SK-N-SH treated with all-trans-retinoic acid at 6 μM for 48 hours (cell line): ENCODE measurements around the gene NAALADL2.

Source experiments
- ATAC-seq: fragments of 200-7000 bp; cut with Tn5 transposase; 3 replicates; pipeline ENCODE4 v1.9.1; 2020; ENCODE audit warnings: mild to moderate bottlenecking, moderate library complexity
- ARNTL ChIP-seq: fragments of 450-650 bp; formaldehyde crosslinking; IDR thresholded peaks from 2 replicates; pipeline ENCODE4 v1.5.0; 2020; ENCODE audit warnings: low read depth, mild to moderate bottlenecking, moderate library complexity, borderline replicate concordance
- BACH2 ChIP-seq: fragments of 250-450 bp; sonication (Bioruptor Pico); IDR thresholded peaks from 2 replicates; pipeline ENCODE4 v1.9.0; 2021; ENCODE audit warnings: mild to moderate bottlenecking, borderline replicate concordance
- CREB5 ChIP-seq: fragments of 250-450 bp; sonication (Bioruptor Pico); IDR thresholded peaks from 2 replicates; pipeline ENCODE4 v1.5.1; 2020; ENCODE audit warnings: low read depth, mild to moderate bottlenecking, moderate library complexity
- CSDC2 ChIP-seq: fragments of 250-450 bp; sonication (Bioruptor Pico); IDR thresholded peaks from 2 replicates; pipeline ENCODE4 v1.5.0; 2020; ENCODE audit warnings: mild to moderate bottlenecking, moderate library complexity
- CSRNP3 ChIP-seq: fragments of 250-450 bp; sonication (Bioruptor Pico); IDR thresholded peaks from 2 replicates; pipeline ENCODE4 v1.5.1; 2021; ENCODE audit warnings: mild to moderate bottlenecking, moderate library complexity
- ESRRG ChIP-seq: fragments of 250-450 bp; sonication (Bioruptor Pico); IDR thresholded peaks from 2 replicates; pipeline ENCODE4 v1.6.1; 2021; ENCODE audit warnings: mild to moderate bottlenecking
- GLIS3 ChIP-seq: fragments of 250-450 bp; sonication (Bioruptor Pico); IDR thresholded peaks from 2 replicates; pipeline ENCODE4 v1.5.0; 2020; ENCODE audit warnings: mild to moderate bottlenecking, moderate library complexity
- ISL1 ChIP-seq: fragments of 250-450 bp; sonication (Bioruptor Pico); IDR thresholded peaks from 2 replicates; pipeline ENCODE4 v2.1.2; 2022; ENCODE audit warnings: mild to moderate bottlenecking, moderate library complexity
- OSR1 ChIP-seq: fragments of 250-450 bp; sonication (Bioruptor Pico); IDR thresholded peaks from 2 replicates; pipeline ENCODE4 v1.8.0; 2022; ENCODE audit warnings: moderate library complexity, mild to moderate bottlenecking, inconsistent platforms
- PATZ1 ChIP-seq: fragments of 250-450 bp; sonication (Bioruptor Pico); IDR thresholded peaks from 2 replicates; pipeline ENCODE4 v1.8.0; 2020; ENCODE audit warnings: mild to moderate bottlenecking, moderate library complexity, borderline replicate concordance
- POU6F1 ChIP-seq: fragments of 250-450 bp; sonication (Bioruptor Pico); IDR thresholded peaks from 2 replicates; pipeline ENCODE4 v1.8.0; 2021; ENCODE audit warnings: low read depth, mild to moderate bottlenecking, moderate library complexity, borderline replicate concordance
- TCF4 ChIP-seq: fragments of 250-450 bp; sonication (Bioruptor Pico); IDR thresholded peaks from 2 replicates; pipeline ENCODE4 v1.8.0; 2021; ENCODE audit warnings: mild to moderate bottlenecking, moderate library complexity, borderline replicate concordance
- TOX ChIP-seq: fragments of 250-450 bp; sonication (Bioruptor Pico); IDR thresholded peaks from 2 replicates; pipeline ENCODE4 v1.8.0; 2021; ENCODE audit warnings: mild to moderate bottlenecking, moderate library complexity, borderline replicate concordance
- TSHZ2 ChIP-seq: fragments of 250-450 bp; sonication (Bioruptor Pico); IDR thresholded peaks from 2 replicates; pipeline ENCODE4 v1.5.0; 2020; ENCODE audit warnings: mild to moderate bottlenecking, moderate library complexity
- ZC3H10 ChIP-seq: fragments of 250-450 bp; sonication (Bioruptor Pico); IDR thresholded peaks from 2 replicates; pipeline ENCODE4 v1.5.1; 2021; ENCODE audit warnings: mild to moderate bottlenecking, moderate library complexity
- ZFP3 ChIP-seq: fragments of 250-450 bp; sonication (Bioruptor Pico); IDR thresholded peaks from 2 replicates; pipeline ENCODE4 v1.5.0; 2020; ENCODE audit warnings: mild to moderate bottlenecking, moderate library complexity
- ZFP30 ChIP-seq: fragments of 450-650 bp; formaldehyde crosslinking; IDR thresholded peaks from 2 replicates; pipeline ENCODE4 v1.5.0; 2022; ENCODE audit warnings: mild to moderate bottlenecking, moderate library complexity
- ZNF565 ChIP-seq: fragments of 450-650 bp; formaldehyde crosslinking; conservative IDR thresholded peaks from 2 replicates; pipeline ENCODE4 v1.5.0; 2020; ENCODE audit warnings: low read depth, mild to moderate bottlenecking, moderate library complexity
- ZNF8 ChIP-seq: fragments of 450-650 bp; formaldehyde crosslinking; IDR thresholded peaks from 2 replicates; pipeline ENCODE4 v1.5.0; 2020; ENCODE audit warnings: mild to moderate bottlenecking, moderate library complexity

The NAALADL2 gene

GRCh38 chr3:175443682-175444081 is 584.5 kb downstream of the NAALADL2 start:
- no peak for TF ChIP-seq OSR1 (CRISPR knock-in tag)
- TF ChIP-seq, all 23 proteins: peak for 0

GRCh38 chr3:175445741-175446140 is 586.6 kb downstream of the NAALADL2 start:
- TF ChIP-seq ZNF8, result no peak
- no peak for TF ChIP-seq TCF4 (CRISPR knock-in tag)
- TF ChIP-seq POU6F1 (CRISPR knock-in tag), result no peak
- no peak for TF ChIP-seq ZFP3 (CRISPR knock-in tag)
- no peak for TF ChIP-seq ESRRG (CRISPR knock-in tag)
- no peak for TF ChIP-seq GLIS3 (CRISPR knock-in tag)
- no peak for TF ChIP-seq TOX (CRISPR knock-in tag)
- TF ChIP-seq ZNF565 (CRISPR knock-in tag), result no peak
- TF ChIP-seq BACH2 (CRISPR knock-in tag), result no peak
- no peak for TF ChIP-seq TSHZ2 (CRISPR knock-in tag)
- TF ChIP-seq CSRNP3 (CRISPR knock-in tag), result no peak
- no peak for TF ChIP-seq ARNTL (CRISPR knock-in tag)
- ATAC-seq, result no peak

More at GRCh38 chr3:175443682-175444081, 584.5 kb downstream of the NAALADL2 start:
- ATAC-seq, result no peak

GRCh38 chr3:175447521-175447920 is 588.4 kb downstream of the NAALADL2 start:
- TF ChIP-seq PATZ1 (CRISPR knock-in tag) (no peak), OSR1 (CRISPR knock-in tag) (no peak), TCF4 (CRISPR knock-in tag) (no peak), TOX (CRISPR knock-in tag) (no peak), ZC3H10 (CRISPR knock-in tag) (no peak), ZNF565 (CRISPR knock-in tag) (no peak), CSRNP3 (CRISPR knock-in tag) (no peak), TSHZ2 (CRISPR knock-in tag) (no peak), CREB5 (no peak), BACH2 (CRISPR knock-in tag) (no peak), ESRRG (CRISPR knock-in tag) (no peak), POU6F1 (CRISPR knock-in tag) (no peak), GLIS3 (CRISPR knock-in tag) (no peak), ISL1 (CRISPR knock-in tag) (no peak), ZFP30 (CRISPR knock-in tag) (no peak), ZFP3 (CRISPR knock-in tag) (no peak), CSDC2 (CRISPR knock-in tag) (no peak)
- no peak for ATAC-seq
